Breast epithelium (tissue), 4 donors: ENCODE measurements around the gene PTPRS. TPM values are rescaled to one million over a fixed set of nuclear protein-coding genes. Genes with fewer than 3 reads are reported as not detected.

Experiments used
- DNase-seq, 2 donors: peaks; one replicate each; pipeline ENCODE4 v3.0.0-alpha.2; 2019; ENCODE audit warnings: low spot score in 2 of 2
- H3K27ac ChIP-seq, 2 donors: fragments of 200-600 bp; sonication (generic) in 1 of 2; one replicate each; pipeline ENCODE4 v1.5.1; 2016 to 2019; ENCODE audit warnings: mild to moderate bottlenecking in 1 of 2
- H3K27me3 ChIP-seq, 2 donors: fragments of 200-600 bp; sonication (generic) in 1 of 2; one replicate each; pipeline versions ENCODE4 v1.5.1 to v1.6.0; 2017 to 2019; ENCODE audit warnings: control low read depth in 1 of 2, mild to moderate bottlenecking in 1 of 2
- H3K36me3 ChIP-seq: fragments of 200-600 bp; one replicate; pipeline ENCODE4 v1.5.1; 2019
- H3K4me1 ChIP-seq, 2 donors: fragments of 200-600 bp; sonication (generic); one replicate each; pipeline ENCODE4 v1.5.1; 2016 to 2019; ENCODE audit warnings: control low read depth in 1 of 2
- H3K4me3 ChIP-seq, 3 donors: fragments of 200-600 bp; sonication (generic); 1 replicate in 2 of 3; 2 replicates in 1 of 3; pipeline ENCODE4 v1.5.1; 2016 to 2019; ENCODE audit warnings: mild to moderate bottlenecking in 3 of 3, moderate library complexity in 2 of 3
- H3K9me3 ChIP-seq, 2 donors: fragments of 200-600 bp; sonication (generic) in 1 of 2; one replicate each; pipeline ENCODE4 v1.5.1; 2016 to 2019; ENCODE audit warnings: control low read depth in 1 of 2
- CTCF ChIP-seq, 3 donors: fragments of 450-650 bp; IDR thresholded peaks; one replicate each; pipeline ENCODE4 v1.5.1; 2016 to 2017; ENCODE audit warnings: antibody characterized with exemption in 3 of 3, mild to moderate bottlenecking in 3 of 3, moderate library complexity in 3 of 3
- POLR2A ChIP-seq: fragments of 450-650 bp; IDR thresholded peaks from one replicate; pipeline ENCODE4 v1.6.1; 2016; ENCODE audit warnings: antibody characterized with exemption, mild to moderate bottlenecking, moderate library complexity
- POLR2AphosphoS5 ChIP-seq, 3 donors: sonication (generic); formaldehyde crosslinking; IDR thresholded peaks; one replicate each; pipeline ENCODE4 v1.6.1; 2017; ENCODE audit warnings: antibody characterized with exemption in 3 of 3
- intact Hi-C: fragments of 100-400 bp; cut with DNase I; formaldehyde crosslinking; loops from one replicate; pipeline ENCODE4 v1.15.1; 2023; ENCODE audit warnings: low total_unique reads
- total RNA-seq, 3 donors: library from RNA; depleted of rRNA; stranded (reverse); fragments of >200 nt; gene quantifications; one replicate each; pipeline ENCODE4 v1.1.0, GENCODE V29; 2016

The PTPRS gene
- total RNA-seq, 3 donors from 2014 or later = 111 to 603 (median 114) TPM

- Histone ChIP-seq H3K4me3 (peak overlapping the region; percentile 74 to 87 (median 86)), H3K9me3 (no peaks in the 10 kb centered on the region), H3K36me3 (no peaks in the 10 kb centered on the region), H3K27me3 (no peaks in the 10 kb centered on the region), H3K4me1 (no peaks in the 10 kb centered on the region), H3K27ac (peak overlapping the region; percentile 82)
- intact Hi-C loops = no loop called here
- TF ChIP-seq POLR2A (no peak), CTCF (IDR thresholded peaks at IDR 0.05) (no peak), POLR2AphosphoS5 (IDR thresholded peaks at IDR 0.05) (no peak)
- DNase-seq = peak in 1 of 2 donors; percentile 33
Measured at GRCh38 chr19:5293612-5294378, 46.8 kb downstream of the PTPRS start.

- Histone ChIP-seq H3K9me3 (no peaks in the 10 kb centered on the region), H3K36me3 (no peaks in the 10 kb centered on the region), H3K4me1 (no peaks in the 10 kb centered on the region), H3K27me3 (no peaks in the 10 kb centered on the region), H3K4me3 (peak overlapping the region; percentile 74 to 87 (median 86)), H3K27ac (peak overlapping the region; percentile 82)
- peak; percentile 57 to 72 for DNase-seq
- intact Hi-C loops = no loop called here
- TF ChIP-seq CTCF (IDR thresholded peaks at IDR 0.05) (no peak), POLR2AphosphoS5 (IDR thresholded peaks at IDR 0.05) (peak in 1 of 3 donors; percentile 25)
Measured at GRCh38 chr19:5292822-5293611, 47.6 kb downstream of the PTPRS start.

GRCh38 chr19:5292453-5292821, 48.2 kb downstream of the PTPRS start:
- Histone ChIP-seq H3K27me3 (no peaks in the 10 kb centered on the region), H3K9me3 (no peaks in the 10 kb centered on the region), H3K36me3 (no peaks in the 10 kb centered on the region), H3K27ac (peak overlapping the region; percentile 82), H3K4me1 (no peaks in the 10 kb centered on the region), H3K4me3 (peak overlapping the region; percentile 74 to 87 (median 86))
- intact Hi-C loops = no loop called here
- TF ChIP-seq POLR2A (no peak), POLR2AphosphoS5 (IDR thresholded peaks at IDR 0.05) (no peak), CTCF (IDR thresholded peaks at IDR 0.05) (no peak)
- DNase-seq = no peak

GRCh38 chr19:5291588-5292193, 48.9 kb downstream of the PTPRS start:
- Histone ChIP-seq H3K9me3 (no peaks in the 10 kb centered on the region), H3K27ac (peak overlapping the region in 1 of 2 donors; percentile 80), H3K27me3 (no peaks in the 10 kb centered on the region), H3K4me1 (no peaks in the 10 kb centered on the region), H3K36me3 (no peaks in the 10 kb centered on the region), H3K4me3 (peak overlapping the region; percentile 74 to 87 (median 86))
- no peak for DNase-seq
- intact Hi-C loops = no loop called here
- TF ChIP-seq POLR2AphosphoS5 (IDR thresholded peaks at IDR 0.05) = no peak
- TF ChIP-seq CTCF (IDR thresholded peaks at IDR 0.05) = no peak
- no peak for TF ChIP-seq POLR2A

Other genes with a start within 250 kb of the PTPRS start
- not detected for gene ZNRF4, start 114.6 kb upstream of the PTPRS start, total RNA-seq
- 10 to 100 TPM in 1 of 3 donors, 1 to 10 TPM in 2; 1.1 to 11.7 (median 1.3) TPM for gene TINCR, start 227.1 kb upstream of the PTPRS start, total RNA-seq